Measurements from ENCODE around the gene WRAP73. TPM values are rescaled to one million over a fixed set of nuclear protein-coding genes. Genes with fewer than 3 reads are reported as not detected.
A peak's percentile ranks its signal among the peaks of the same experiment; 100 is the strongest.

Gene WRAP73
- total RNA-seq, 1 donor from 2014 or later: 47.7 TPM

GRCh38 chr1:3669421-3669821, 19.5 kb upstream of the WRAP73 start:
- Mint-ChIP-seq H3K4me1 (ENCODE audit: low read depth, unreplicated experiment) (peaks cover 23% of the 10 kb centered on the region), H3K27me3 (ENCODE audit: unreplicated experiment) (peaks cover 6% of the 10 kb centered on the region), H3K9me3 (ENCODE audit: unreplicated experiment) (peaks cover 5% of the 10 kb centered on the region), H3K4me3 (ENCODE audit: unreplicated experiment) (no peak overlapping the region), H3K27ac (ENCODE audit: unreplicated experiment) (no peak overlapping the region), H3K36me3 (ENCODE audit: unreplicated experiment) (no peaks in the 10 kb centered on the region)
- no peak for TF ChIP-seq CTCF (IDR thresholded peaks at IDR 0.05; ENCODE audit: partially characterized antibody, unreplicated experiment)
- DNase-seq: peak; percentile 15

GRCh38 chr1:3668585-3669300, 18.8 kb upstream of the WRAP73 start:
- Mint-ChIP-seq H3K27me3 (ENCODE audit: unreplicated experiment) (peaks cover 6% of the 10 kb centered on the region), H3K9me3 (ENCODE audit: unreplicated experiment) (peaks cover 5% of the 10 kb centered on the region), H3K27ac (ENCODE audit: unreplicated experiment) (peak overlapping the region; percentile 22), H3K4me3 (ENCODE audit: unreplicated experiment) (peak overlapping the region; percentile 18), H3K4me1 (ENCODE audit: low read depth, unreplicated experiment) (peaks cover 23% of the 10 kb centered on the region), H3K36me3 (ENCODE audit: unreplicated experiment) (no peaks in the 10 kb centered on the region)
- DNase-seq: peak; percentile 67
- TF ChIP-seq CTCF (IDR thresholded peaks at IDR 0.05; ENCODE audit: partially characterized antibody, unreplicated experiment): no peak

GRCh38 chr1:3668148-3668547, 18.2 kb upstream of the WRAP73 start:
- H3K27me3 Mint-ChIP-seq (ENCODE audit: unreplicated experiment): peaks cover under 1% of the 10 kb centered on the region
- peaks cover 18% of the 10 kb centered on the region for H3K4me1 Mint-ChIP-seq (ENCODE audit: low read depth, unreplicated experiment)
- H3K36me3 Mint-ChIP-seq (ENCODE audit: unreplicated experiment): no peaks in the 10 kb centered on the region
- peaks cover 1% of the 10 kb centered on the region for H3K9me3 Mint-ChIP-seq (ENCODE audit: unreplicated experiment)
- TF ChIP-seq CTCF (IDR thresholded peaks at IDR 0.05; ENCODE audit: partially characterized antibody, unreplicated experiment): no peak
- peak; percentile 12 for DNase-seq
- peak overlapping the region; percentile 18 for H3K4me3 Mint-ChIP-seq (ENCODE audit: unreplicated experiment)
- peak overlapping the region; percentile 22 for H3K27ac Mint-ChIP-seq (ENCODE audit: unreplicated experiment)

GRCh38 chr1:3664700-3665375, 14.9 kb upstream of the WRAP73 start:
- Mint-ChIP-seq H3K36me3 (ENCODE audit: unreplicated experiment) (no peaks in the 10 kb centered on the region), H3K27ac (ENCODE audit: unreplicated experiment) (no peak overlapping the region), H3K4me3 (ENCODE audit: unreplicated experiment) (no peak overlapping the region), H3K9me3 (ENCODE audit: unreplicated experiment) (peaks cover 4% of the 10 kb centered on the region), H3K27me3 (ENCODE audit: unreplicated experiment) (peaks cover 1% of the 10 kb centered on the region), H3K4me1 (ENCODE audit: low read depth, unreplicated experiment) (peaks cover 21% of the 10 kb centered on the region)
- no peak for TF ChIP-seq CTCF (IDR thresholded peaks at IDR 0.05; ENCODE audit: partially characterized antibody, unreplicated experiment)
- no peak for DNase-seq

Measured in glutamatergic neuron (in vitro differentiated cells).